WI38 (cell line): ENCODE measurements around the gene GPX2.

ENCODE experiments used
- H3K4me3 ChIP-seq: 2 replicates; pipeline ENCODE4 v1.5.1; 2011; ENCODE audit warnings: low read depth, mild to moderate bottlenecking, control low read depth, low read length
- CTCF ChIP-seq: IDR thresholded peaks from 2 replicates; pipeline ENCODE4 v1.5.1; 2012; ENCODE audit warnings: low read depth, mild to moderate bottlenecking, control low read depth, low read length

The GPX2 gene

GRCh38 chr14:64946310-64947045, 3.9 kb upstream of the GPX2 start:
- no peak overlapping the region for H3K4me3 ChIP-seq
- no peak for TF ChIP-seq CTCF

- TF ChIP-seq CTCF: no peak
- H3K4me3 ChIP-seq: no peak overlapping the region
These were observed 3.1 kb upstream of the GPX2 start for GRCh38 chr14:64945431-64946178.

GRCh38 chr14:64944861-64945260, 2.3 kb upstream of the GPX2 start:
- no peak for TF ChIP-seq CTCF
- H3K4me3 ChIP-seq: no peak overlapping the region

- no peak for TF ChIP-seq CTCF
- H3K4me3 ChIP-seq: no peak overlapping the region
These were observed 1.5 kb upstream of the GPX2 start for GRCh38 chr14:64944041-64944440.

- no peak overlapping the region for H3K4me3 ChIP-seq
- no peak for TF ChIP-seq CTCF
These were observed 1.0 kb upstream of the GPX2 start for GRCh38 chr14:64943556-64943955.

GRCh38 chr14:64940336-64940910, 2.1 kb downstream of the GPX2 start:
- no peak for TF ChIP-seq CTCF

GRCh38 chr14:64939817-64940190, 2.7 kb downstream of the GPX2 start:
- TF ChIP-seq CTCF: no peak
- no peak overlapping the region for H3K4me3 ChIP-seq

More at GRCh38 chr14:64940336-64940910, 2.1 kb downstream of the GPX2 start:
- no peak overlapping the region for H3K4me3 ChIP-seq
